Aorta (tissue), 5 donors: ENCODE data around the gene CAMKMT. TPM values are rescaled to one million over a fixed set of nuclear protein-coding genes. Genes with fewer than 3 reads are reported as not detected.

ENCODE experiments used
- ATAC-seq: fragments of 200-7000 bp; cut with Tn5 transposase; one replicate; pipeline ENCODE4 v1.9.1; 2022; ENCODE audit warnings: moderate library complexity; ENCODE audit not compliant: low FRiP score
- DNase-seq, 2 donors: peaks; one replicate each; pipeline ENCODE4 v3.0.0-alpha.2; 2020
- H3K27ac ChIP-seq, 2 donors: one replicate each; pipeline ENCODE4 v1.5.1; 2013; ENCODE audit warnings: low read length in 2 of 2, mild to moderate bottlenecking in 2 of 2, moderate library complexity in 2 of 2, control low read depth in 1 of 2, inconsistent platforms in 1 of 2, low read depth in 1 of 2
- H3K27me3 ChIP-seq, 2 donors: one replicate each; pipeline ENCODE4 v1.6.1; 2013; ENCODE audit warnings: control low read depth in 1 of 2, low read length in 1 of 2, mild to moderate bottlenecking in 1 of 2, moderate library complexity in 1 of 2; ENCODE audit not compliant: insufficient read depth in 2 of 2, control insufficient read depth in 1 of 2
- H3K36me3 ChIP-seq, 2 donors: one replicate each; pipeline ENCODE4 v1.6.1; 2013; ENCODE audit warnings: control low read depth in 1 of 2, low read length in 1 of 2, mild to moderate bottlenecking in 1 of 2; ENCODE audit not compliant: insufficient read depth in 2 of 2, control insufficient read depth in 1 of 2
- H3K4me1 ChIP-seq, 2 donors: one replicate each; pipeline ENCODE4 v1.6.1; 2013; ENCODE audit warnings: low read length in 2 of 2, control low read depth in 1 of 2, mild to moderate bottlenecking in 1 of 2, moderate library complexity in 1 of 2; ENCODE audit not compliant: insufficient read depth in 2 of 2, control insufficient read depth in 1 of 2
- H3K4me3 ChIP-seq, 2 donors: one replicate each; pipeline ENCODE4 v1.5.1; 2013; ENCODE audit warnings: low read length in 2 of 2, control low read depth in 1 of 2, mild to moderate bottlenecking in 1 of 2
- H3K9me3 ChIP-seq: one replicate; pipeline ENCODE4 v1.6.1; 2013; ENCODE audit warnings: mild to moderate bottlenecking, low read length; ENCODE audit not compliant: control insufficient read depth
- WGBS, 2 donors: extraction: QIAGEN DNeasy Blood & Tissue Kit; methylation state at CpG; one replicate each; pipeline ENCODE4 v1.1.7; 2013; 5-methylcytosine and 5-hydroxymethylcytosine counted together
- intact Hi-C, 2 donors: fragments of 100-400 bp; cut with DNase I; formaldehyde crosslinking; loops; one replicate each; pipeline versions ENCODE4 v1.14.2 to v1.15.0; 2022
- polyA plus RNA-seq, 2 donors: library from polyadenylated mRNA; stranded (reverse); fragments of 200-250 nt; gene quantifications; one replicate each; pipeline ENCODE4 v1.2.3, GENCODE V29; 2013
- total RNA-seq, 2 donors: library from RNA; stranded (reverse); fragmentation: NEBNext Ultra II Directional; extraction: Animal tissue kit (Norgen Biotek cat#: 25700); gene quantifications; one replicate each; pipeline ENCODE4 v1.2.1, GENCODE V29; 2021
- donor health status: healthy with polysubstance abuse.
- donor health status: Bipolar disorder and iron deficiency.
- donor health status: DM: no; HTN: no; CAD: no.
- donor health status: DM: no; HTN: no; CAD: no.
- donor health status: DM: yes; HTN: yes; CAD: no.

Gene CAMKMT
- total and polyA plus RNA-seq, 4 donors = 3.1 to 15.2 (median 11.9) TPM

- WGBS, 2 donors = 61 to 65% methylated on average over 2 of the region's 2 CpGs
- intact Hi-C loops = no loop called here
- Histone ChIP-seq H3K9me3 (no peaks in the 10 kb centered on the region), H3K4me3 (no peak overlapping the region), H3K4me1 (no peaks in the 10 kb centered on the region), H3K27me3 (no peaks in the 10 kb centered on the region), H3K27ac (no peak overlapping the region), H3K36me3 (no peaks in the 10 kb centered on the region)
- no peak for ATAC-seq
- DNase-seq = no peak
Observed at GRCh38 chr2:44649381-44649780, 287.6 kb downstream of the CAMKMT start.

DNA sequence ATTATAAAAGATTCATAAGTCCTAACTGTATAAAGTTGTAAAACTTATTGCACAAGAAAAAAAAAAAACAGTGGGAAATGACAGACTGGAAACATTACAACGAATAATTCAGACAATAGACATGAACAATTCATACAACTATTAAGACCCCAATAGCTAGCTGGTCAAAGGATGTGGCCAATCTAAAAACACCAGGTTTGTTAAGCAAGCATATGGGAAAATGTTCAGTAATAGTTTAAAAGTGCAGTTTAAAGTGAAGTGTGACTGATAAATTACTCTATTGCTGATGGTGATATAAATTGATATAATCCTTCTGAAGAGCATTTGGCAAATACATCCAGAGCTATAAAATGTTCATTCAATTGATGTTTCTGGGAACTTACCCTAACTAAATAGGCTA, 289.0 kb downstream of the CAMKMT start:
- intact Hi-C loops = no loop called here
- DNase-seq (no peak), ATAC-seq (no peak)
- Histone ChIP-seq H3K9me3 (no peaks in the 10 kb centered on the region), H3K36me3 (no peaks in the 10 kb centered on the region), H3K4me3 (no peak overlapping the region), H3K27me3 (no peaks in the 10 kb centered on the region), H3K4me1 (no peaks in the 10 kb centered on the region), H3K27ac (no peak overlapping the region)
- WGBS, 2 donors = 84 to 97% methylated on average over 1 of the region's 1 CpG

DNA sequence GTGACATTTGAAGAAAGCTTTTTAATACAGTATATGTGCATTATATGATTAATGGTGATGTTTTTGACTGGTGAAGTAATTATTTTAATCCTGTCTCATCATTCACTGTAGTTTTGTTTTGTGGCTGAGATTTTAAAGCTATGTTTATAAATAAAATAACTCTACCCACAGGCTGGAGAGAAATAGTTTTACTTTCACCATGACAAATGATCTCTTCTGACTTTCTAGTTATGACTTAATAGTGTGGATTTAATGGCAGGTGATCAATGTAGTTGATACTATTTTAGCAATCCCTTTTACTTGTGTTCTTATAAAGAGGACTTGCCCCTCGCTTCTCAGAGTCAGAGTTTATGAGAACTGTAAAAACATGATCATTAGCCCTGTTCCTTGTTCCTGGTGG, 290.2 kb downstream of the CAMKMT start:
- intact Hi-C loops = no loop called here
- no peak overlapping the region for H3K4me3 ChIP-seq
- no peaks in the 10 kb centered on the region for H3K36me3 ChIP-seq
- H3K9me3 ChIP-seq = no peaks in the 10 kb centered on the region
- no peaks in the 10 kb centered on the region for H3K4me1 ChIP-seq
- H3K27me3 ChIP-seq = no peaks in the 10 kb centered on the region
- H3K27ac ChIP-seq = no peak overlapping the region
- no peak for DNase-seq
- no peak for ATAC-seq
- WGBS, 2 donors = 86 to 97% methylated on average over 1 of the region's 1 CpG

DNA sequence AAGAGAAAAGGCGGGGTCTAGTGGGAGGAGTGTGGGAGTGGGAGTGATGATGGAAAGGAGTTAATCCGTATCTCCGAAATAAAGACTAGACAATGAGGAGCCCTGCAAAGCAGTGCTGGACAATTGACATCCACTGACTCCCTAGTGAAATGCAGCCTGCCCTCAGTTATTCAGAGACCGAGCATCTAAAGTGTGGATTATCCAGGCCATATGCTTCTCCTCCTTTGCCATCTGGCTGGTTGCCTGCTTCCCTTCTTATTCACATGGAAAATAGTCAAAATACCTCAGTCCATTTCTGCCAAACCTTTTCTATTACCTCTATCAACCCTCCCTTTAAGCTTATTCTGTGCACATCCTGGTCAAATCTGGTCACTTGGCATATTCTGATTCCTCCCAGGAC, 291.0 kb downstream of the CAMKMT start:
- Histone ChIP-seq H3K27me3 (no peaks in the 10 kb centered on the region), H3K36me3 (no peaks in the 10 kb centered on the region), H3K4me1 (no peaks in the 10 kb centered on the region), H3K4me3 (no peak overlapping the region), H3K27ac (no peak overlapping the region), H3K9me3 (no peaks in the 10 kb centered on the region)
- DNase-seq (no peak), ATAC-seq (no peak)
- intact Hi-C loops = no loop called here
- WGBS, 2 donors = 89 to 90% methylated on average over 4 of the region's 4 CpGs

GRCh38 chr2:44655401-44655864, 293.7 kb downstream of the CAMKMT start:
- Histone ChIP-seq H3K4me3 (no peak overlapping the region), H3K27ac (no peak overlapping the region), H3K36me3 (no peaks in the 10 kb centered on the region), H3K4me1 (no peaks in the 10 kb centered on the region), H3K27me3 (no peaks in the 10 kb centered on the region), H3K9me3 (no peaks in the 10 kb centered on the region)
- ATAC-seq (no peak), DNase-seq (no peak)
- 73 to 78% methylated on average over 5 of the region's 5 CpGs for WGBS, 2 donors
- intact Hi-C loops = no loop called here

DNA sequence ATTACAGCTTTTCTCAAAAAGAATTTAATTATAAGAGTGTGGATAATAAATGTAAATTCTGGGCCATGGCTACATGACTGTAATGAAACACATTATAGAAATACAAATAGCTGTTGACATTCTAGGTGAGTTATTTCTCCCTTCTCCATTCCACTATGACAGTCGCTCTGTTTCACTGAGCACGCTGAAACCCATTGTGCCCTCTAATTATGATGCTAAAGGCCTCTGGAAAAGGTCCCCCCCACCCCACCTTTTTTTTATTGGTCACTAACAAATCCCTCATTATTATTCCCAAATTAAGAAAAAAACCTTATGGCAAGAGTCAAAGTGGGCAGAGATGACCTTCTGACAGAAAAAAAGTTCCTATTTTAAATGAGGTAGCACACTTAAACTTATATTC, 294.7 kb downstream of the CAMKMT start:
- 72 to 75% methylated on average over 2 of the region's 2 CpGs for WGBS, 2 donors
- DNase-seq = no peak
- no peaks in the 10 kb centered on the region for H3K4me1 ChIP-seq
- ATAC-seq = no peak
- H3K9me3 ChIP-seq = no peaks in the 10 kb centered on the region
- no peaks in the 10 kb centered on the region for H3K36me3 ChIP-seq
- no peak overlapping the region for H3K4me3 ChIP-seq
- no peaks in the 10 kb centered on the region for H3K27me3 ChIP-seq
- intact Hi-C loops = no loop called here
- no peak overlapping the region for H3K27ac ChIP-seq

GRCh38 chr2:44663471-44664073, 301.8 kb downstream of the CAMKMT start:
- H3K36me3 ChIP-seq = no peaks in the 10 kb centered on the region
- WGBS, 2 donors = 42 to 58% methylated on average over 1 of the region's 1 CpG
- DNase-seq = no peak
- intact Hi-C loops = no loop called here
- no peaks in the 10 kb centered on the region for H3K4me1 ChIP-seq
- H3K27ac ChIP-seq = no peak overlapping the region
- H3K9me3 ChIP-seq = no peaks in the 10 kb centered on the region
- no peak for ATAC-seq
- no peaks in the 10 kb centered on the region for H3K27me3 ChIP-seq
- no peak overlapping the region for H3K4me3 ChIP-seq

DNA sequence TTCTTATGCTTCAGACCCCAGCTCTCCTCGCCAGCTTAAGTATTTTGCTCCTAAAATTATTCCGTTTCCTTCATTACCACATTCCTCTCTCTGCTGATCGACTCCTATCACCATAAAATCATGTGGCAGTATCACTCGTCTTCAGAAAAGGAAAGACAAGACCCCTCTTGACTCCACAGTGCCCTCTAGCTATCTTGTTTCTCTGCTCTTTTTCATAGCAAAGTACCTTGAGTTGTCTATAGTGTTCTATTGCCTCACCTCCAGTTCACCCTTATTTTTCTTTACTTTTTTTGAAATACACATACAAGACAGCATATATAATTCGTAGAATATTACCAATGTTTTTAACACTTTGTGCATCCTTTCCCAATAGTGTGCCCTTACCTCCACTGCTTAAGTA, 306.6 kb downstream of the CAMKMT start:
- H3K4me1 ChIP-seq = no peaks in the 10 kb centered on the region
- H3K36me3 ChIP-seq = no peaks in the 10 kb centered on the region
- no peak overlapping the region for H3K27ac ChIP-seq
- 73 to 78% methylated on average over 5 of the region's 5 CpGs for WGBS, 2 donors
- intact Hi-C loops = no loop called here
- H3K4me3 ChIP-seq = no peak overlapping the region
- no peak for DNase-seq
- no peak for ATAC-seq
- peaks cover 0 to 2% of the 10 kb centered on the region in 2 donors for H3K27me3 ChIP-seq
- no peaks in the 10 kb centered on the region for H3K9me3 ChIP-seq

- no peaks in the 10 kb centered on the region for H3K9me3 ChIP-seq
- no peak overlapping the region for H3K27ac ChIP-seq
- 92 to 96% methylated on average over 2 of the region's 2 CpGs for WGBS, 2 donors
- ATAC-seq (no peak), DNase-seq (no peak)
- intact Hi-C loops = no loop called here
- peaks cover 0 to 2% of the 10 kb centered on the region in 2 donors for H3K27me3 ChIP-seq
- H3K4me3 ChIP-seq = no peak overlapping the region
- no peaks in the 10 kb centered on the region for H3K4me1 ChIP-seq
- H3K36me3 ChIP-seq = no peaks in the 10 kb centered on the region
Observed at GRCh38 chr2:44671276-44671675, 309.5 kb downstream of the CAMKMT start.
